Ovary (tissue), 9 donors: Measurements from ENCODE around the gene STAT5A. TPM values are rescaled to one million over a fixed set of nuclear protein-coding genes. Genes with fewer than 3 reads are reported as not detected.
"Not testable (repeated sequence)": the region's sequence is repeated elsewhere in the genome, so short reads cannot be mapped to it uniquely, and the experiment has no call there.

ENCODE experiments used
- DNase-seq, 5 donors: peaks; one replicate each; pipeline ENCODE4 v3.0.0-alpha.2; 2019 to 2020
- H3K27ac ChIP-seq, 2 donors: fragments of 200-600 bp; one replicate each; pipeline versions ENCODE4 v1.5.1 to v1.8.0; 2019 to 2022
- H3K27me3 ChIP-seq: fragments of 200-600 bp; one replicate; pipeline ENCODE4 v1.8.0; 2022
- H3K36me3 ChIP-seq: fragments of 200-600 bp; sonication (generic); one replicate; pipeline ENCODE4 v1.5.1; 2019
- H3K4me1 ChIP-seq: one replicate; pipeline ENCODE4 v1.8.1; 2013; ENCODE audit warnings: mild to moderate bottlenecking, moderate library complexity; ENCODE audit not compliant: insufficient read depth
- H3K4me3 ChIP-seq: fragments of 200-600 bp; sonication (generic); one replicate; pipeline ENCODE4 v1.5.1; 2017
- H3K9me3 ChIP-seq, 2 donors: fragments of 200-600 bp in 1 of 2; sonication (generic) in 1 of 2; one replicate each; pipeline versions ENCODE4 v1.5.1 to v1.8.1; 2013 to 2019; ENCODE audit warnings: mild to moderate bottlenecking in 1 of 2, moderate library complexity in 1 of 2
- EP300 ChIP-seq: sonication (generic); formaldehyde crosslinking; IDR thresholded peaks from one replicate; pipeline ENCODE4 v1.6.1; 2017; ENCODE audit warnings: antibody characterized with exemption
- POLR2A ChIP-seq: fragments of 450-650 bp; IDR thresholded peaks from one replicate; pipeline ENCODE4 v1.6.1; 2017; ENCODE audit warnings: antibody characterized with exemption, mild to moderate bottlenecking, moderate library complexity
- WGBS, 3 donors: extraction: QIAGEN DNeasy Blood & Tissue Kit in 1 of 3; methylation state at CpG; one replicate each; pipeline versions ENCODE4 v1.1.5 to v1.1.7; 2013 to 2017; 5-methylcytosine and 5-hydroxymethylcytosine counted together
- intact Hi-C, 4 donors: fragments of 100-400 bp; cut with DNase I; formaldehyde crosslinking; loops; one replicate each; pipeline versions ENCODE4 v1.11.0 to v1.15.1; 2022 to 2023
- polyA plus RNA-seq, 2 donors: library from polyadenylated mRNA; stranded (reverse); fragments of 200-250 nt in 1 of 2; fragments of 350-450 nt in 1 of 2; fragmentation: Illumina TruSeq in 1 of 2; extraction: RNeasy Lipid Tissue Mini Kit (QIAGEN cat#74804) in 1 of 2; gene quantifications; one replicate each; pipeline ENCODE4 v1.2.3, GENCODE V29; 2013 to 2014
- total RNA-seq, 7 donors: library from RNA; depleted of rRNA in 2 of 7; stranded (reverse); fragments of >200 nt in 2 of 7; fragmentation: NEBNext Ultra II Directional in 3 of 7; extraction: Animal tissue kit (Norgen Biotek cat#: 25700) in 3 of 7; gene quantifications; one replicate each; pipeline versions ENCODE4 v1.1.0 to v1.2.4, GENCODE V29; 2016 to 2023
- TF ChIP-seq, protein P1 (sequence below), 3 donors: fragments of 450-650 bp in 2 of 3; fragments of 200-600 bp in 1 of 3; IDR thresholded peaks; one replicate each; pipeline versions ENCODE4 v1.5.1 to v1.8.0; 2016 to 2022; ENCODE audit warnings: antibody characterized with exemption in 3 of 3, mild to moderate bottlenecking in 1 of 3
- donor health status: DM: no; HTN: no; CAD: no; lungs with moderate emphysema.
- donor health status: DM: no; HTN: no; CAD: no.
- donor health status: Bipolar disorder and iron deficiency.
- donor health status: DM: yes; HTN: yes; CAD: no.
- donor health status: DM: no; HTN: no; CAD: no.
- donor health status: DM: yes; HTN: yes; CAD: no.

The STAT5A gene
- total and polyA plus RNA-seq, 9 donors, result 19.5 to 82.8 (median 51.4) TPM

DNA sequence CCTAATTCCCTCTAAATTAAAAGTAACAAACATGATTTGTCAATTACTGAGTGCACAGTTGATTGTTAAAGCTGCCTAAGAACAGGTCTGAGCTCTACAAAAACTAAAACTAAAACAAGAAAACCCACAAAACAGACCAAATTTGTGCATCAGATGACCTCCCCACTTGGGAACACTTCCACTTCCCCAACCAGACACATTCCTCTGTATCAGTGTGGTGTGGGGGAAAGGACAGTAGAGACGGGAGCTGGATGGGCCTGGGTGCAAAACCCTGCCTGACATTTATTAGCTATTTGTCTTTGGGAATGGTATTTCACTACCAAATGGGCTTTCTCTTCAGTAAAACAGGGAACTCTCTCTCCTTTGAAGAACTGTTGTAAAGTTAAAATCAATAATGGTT is 70.1 kb downstream of the STAT5A start:
- WGBS, 3 donors, result 53 to 68% (median 57%) methylated on average over 1 of the region's 1 CpG
- no peak for DNase-seq
- no peaks in the 10 kb centered on the region for H3K27me3 ChIP-seq
- H3K4me1 ChIP-seq, result peaks cover 14% of the 10 kb centered on the region
- intact Hi-C loops, result no loop called here
- TF ChIP-seq POLR2A, result no peak
- TF ChIP-seq, protein P1, sequence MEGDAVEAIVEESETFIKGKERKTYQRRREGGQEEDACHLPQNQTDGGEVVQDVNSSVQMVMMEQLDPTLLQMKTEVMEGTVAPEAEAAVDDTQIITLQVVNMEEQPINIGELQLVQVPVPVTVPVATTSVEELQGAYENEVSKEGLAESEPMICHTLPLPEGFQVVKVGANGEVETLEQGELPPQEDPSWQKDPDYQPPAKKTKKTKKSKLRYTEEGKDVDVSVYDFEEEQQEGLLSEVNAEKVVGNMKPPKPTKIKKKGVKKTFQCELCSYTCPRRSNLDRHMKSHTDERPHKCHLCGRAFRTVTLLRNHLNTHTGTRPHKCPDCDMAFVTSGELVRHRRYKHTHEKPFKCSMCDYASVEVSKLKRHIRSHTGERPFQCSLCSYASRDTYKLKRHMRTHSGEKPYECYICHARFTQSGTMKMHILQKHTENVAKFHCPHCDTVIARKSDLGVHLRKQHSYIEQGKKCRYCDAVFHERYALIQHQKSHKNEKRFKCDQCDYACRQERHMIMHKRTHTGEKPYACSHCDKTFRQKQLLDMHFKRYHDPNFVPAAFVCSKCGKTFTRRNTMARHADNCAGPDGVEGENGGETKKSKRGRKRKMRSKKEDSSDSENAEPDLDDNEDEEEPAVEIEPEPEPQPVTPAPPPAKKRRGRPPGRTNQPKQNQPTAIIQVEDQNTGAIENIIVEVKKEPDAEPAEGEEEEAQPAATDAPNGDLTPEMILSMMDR (IDR thresholded peaks at IDR 0.05), result no peak
- no peak for TF ChIP-seq EP300
- no peak overlapping the region for H3K4me3 ChIP-seq
- H3K27ac ChIP-seq, result no peak overlapping the region
- H3K36me3 ChIP-seq, result no peaks in the 10 kb centered on the region
- no peaks in the 10 kb centered on the region for H3K9me3 ChIP-seq

DNA sequence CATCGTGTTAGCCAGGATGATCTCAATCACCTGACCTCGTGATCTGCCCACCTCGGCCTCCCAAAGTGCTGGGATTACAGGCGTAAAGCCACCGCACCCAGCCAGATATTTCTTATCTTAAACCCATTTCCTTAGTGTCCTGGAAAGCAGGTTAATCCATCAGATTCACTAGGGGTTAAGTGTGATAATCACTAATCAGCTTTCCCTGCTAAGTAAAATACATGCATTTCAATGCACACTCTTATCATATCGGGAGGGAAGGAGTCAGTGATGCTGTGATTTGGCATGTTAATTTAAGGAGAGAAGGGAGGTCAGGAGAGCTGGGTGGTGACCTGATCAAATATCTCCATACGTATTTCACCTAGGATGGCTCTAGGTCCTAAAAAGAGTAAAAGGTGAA is 70.8 kb downstream of the STAT5A start:
- H3K27me3 ChIP-seq, result no peaks in the 10 kb centered on the region
- no peak overlapping the region for H3K4me3 ChIP-seq
- intact Hi-C loops, result no loop called here
- no peaks in the 10 kb centered on the region for H3K9me3 ChIP-seq
- DNase-seq, result no peak
- TF ChIP-seq EP300 (no peak), POLR2A (no peak)
- TF ChIP-seq, protein P1 (IDR thresholded peaks at IDR 0.05), result no peak
- H3K4me1 ChIP-seq, result peaks cover 14% of the 10 kb centered on the region
- H3K27ac ChIP-seq, result no peak overlapping the region
- WGBS, 3 donors, result 86 to 90% (median 88%) methylated on average over 7 of the region's 7 CpGs
- no peaks in the 10 kb centered on the region for H3K36me3 ChIP-seq

DNA sequence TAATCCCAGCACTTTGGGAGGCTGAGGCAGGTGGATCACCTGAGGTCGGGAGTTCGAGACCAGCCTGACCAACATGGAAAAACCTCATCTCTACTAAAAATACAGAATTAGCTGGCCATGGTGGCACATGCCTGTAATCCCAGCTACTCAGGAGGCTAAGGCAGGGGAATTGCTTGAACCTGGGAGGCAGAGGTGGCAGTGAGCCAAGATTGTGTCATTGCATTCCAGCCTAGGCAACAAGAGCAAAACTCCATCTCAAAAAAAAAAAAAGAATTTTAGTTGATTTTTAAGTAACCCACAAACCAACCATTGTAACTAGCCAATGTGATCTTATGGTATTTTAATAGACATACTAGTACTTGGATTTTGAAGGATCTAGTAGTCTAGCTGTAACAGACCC is 72.1 kb downstream of the STAT5A start:
- H3K27me3 ChIP-seq, H3K27ac ChIP-seq: not testable (repeated sequence)
- DNase-seq, result peak in 1 of 5 donors; percentile 45

More for the DNA sequence above, 72.1 kb downstream of the STAT5A start:
- H3K36me3 ChIP-seq, H3K4me3 ChIP-seq, intact Hi-C loops, H3K9me3 ChIP-seq: not testable (repeated sequence)
- peaks cover 18% of the 10 kb centered on the region for H3K4me1 ChIP-seq
- 93 to 96% (median 94%) methylated on average over 2 of the region's 2 CpGs for WGBS, 3 donors

Other genes starting within 250 kb of the STAT5A start
- gene C17orf113, start 237.9 kb upstream of the STAT5A start, total RNA-seq, result 1 to 10 TPM; 1.7 to 3.9 (median 2.5) TPM
- 1 to 10 TPM in 1 of 2 donors, under 1 TPM in 1; 0.67 to 2.5 TPM for gene C17orf113, start 237.9 kb upstream of the STAT5A start, polyA plus RNA-seq
- 1 to 10 TPM in 6 of 7 donors, under 1 TPM in 1; 0.36 to 2.0 (median 1.5) TPM for gene ZNF385C, start 190.0 kb upstream of the STAT5A start, total RNA-seq
- gene ZNF385C, start 190.0 kb upstream of the STAT5A start, polyA plus RNA-seq, result 1 to 10 TPM; 1.8 to 3.0 TPM
- gene DHX58, start 175.8 kb upstream of the STAT5A start, total RNA-seq, result 10 to 100 TPM in 6 of 7 donors, 1 to 10 TPM in 1; 8.6 to 24.6 (median 19.3) TPM
- gene DHX58, start 175.8 kb upstream of the STAT5A start, polyA plus RNA-seq, result 10 to 100 TPM; 10.3 to 22.2 TPM
- 10 to 100 TPM; 38.6 to 66.4 (median 57.9) TPM for gene KAT2A, start 167.1 kb upstream of the STAT5A start, total RNA-seq
- gene KAT2A, start 167.1 kb upstream of the STAT5A start, polyA plus RNA-seq, result 10 to 100 TPM; 27.1 to 77.5 TPM
- under 1 TPM; 0.15 to 0.95 (median 0.48) TPM for gene HSPB9, start 165.7 kb upstream of the STAT5A start, total RNA-seq
- under 1 TPM in 1 of 2 donors, not detected in 1; 0.46 TPM for gene HSPB9, start 165.7 kb upstream of the STAT5A start, polyA plus RNA-seq
- gene RAB5C, start 133.5 kb upstream of the STAT5A start, total RNA-seq, result 100 to 1,000 TPM in 2 of 7 donors, 10 to 100 TPM in 5; 53.8 to 114 (median 94.3) TPM
- gene RAB5C, start 133.5 kb upstream of the STAT5A start, polyA plus RNA-seq, result 100 to 1,000 TPM; 124 to 130 TPM
- under 1 TPM in 4 of 7 donors, not detected in 3; 0.08 to 0.40 (median 0.15) TPM for gene KCNH4, start 107.4 kb upstream of the STAT5A start, total RNA-seq
- gene KCNH4, start 107.4 kb upstream of the STAT5A start, polyA plus RNA-seq, result under 1 TPM in 1 of 2 donors, not detected in 1; 0.07 TPM
- gene HCRT, start 103.0 kb upstream of the STAT5A start, total RNA-seq, result not detected
- not detected for gene HCRT, start 103.0 kb upstream of the STAT5A start, polyA plus RNA-seq
- gene GHDC, start 94.0 kb upstream of the STAT5A start, total RNA-seq, result 10 to 100 TPM; 19.5 to 40.1 (median 31.0) TPM
- gene GHDC, start 94.0 kb upstream of the STAT5A start, polyA plus RNA-seq, result 10 to 100 TPM in 1 of 2 donors, 1 to 10 TPM in 1; 9.2 to 30.4 TPM
- gene STAT5B, start 12.1 kb upstream of the STAT5A start, total RNA-seq, result 100 to 1,000 TPM in 4 of 7 donors, 10 to 100 TPM in 3; 66.7 to 176 (median 128) TPM
- gene STAT5B, start 12.1 kb upstream of the STAT5A start, polyA plus RNA-seq, result 100 to 1,000 TPM in 1 of 2 donors, 10 to 100 TPM in 1; 66.1 to 108 TPM
- 100 to 1,000 TPM; 118 to 301 (median 207) TPM for gene STAT3, start 99.9 kb downstream of the STAT5A start, total RNA-seq
- gene STAT3, start 99.9 kb downstream of the STAT5A start, polyA plus RNA-seq, result 100 to 1,000 TPM in 1 of 2 donors, 10 to 100 TPM in 1; 58.3 to 129 TPM
- gene CAVIN1, start 134.8 kb downstream of the STAT5A start, total RNA-seq, result 100 to 1,000 TPM; 122 to 407 (median 281) TPM
- 100 to 1,000 TPM; 226 to 253 TPM for gene CAVIN1, start 134.8 kb downstream of the STAT5A start, polyA plus RNA-seq
- gene ATP6V0A1, start 170.4 kb downstream of the STAT5A start, total RNA-seq, result 10 to 100 TPM; 47.6 to 94.1 (median 74.1) TPM
- gene ATP6V0A1, start 170.4 kb downstream of the STAT5A start, polyA plus RNA-seq, result 100 to 1,000 TPM in 1 of 2 donors, 10 to 100 TPM in 1; 36.3 to 118 TPM
- gene NAGLU, start 247.7 kb downstream of the STAT5A start, total RNA-seq, result 10 to 100 TPM; 28.5 to 49.6 (median 40.0) TPM
- 10 to 100 TPM in 1 of 2 donors, 1 to 10 TPM in 1; 9.7 to 49.1 TPM for gene NAGLU, start 247.7 kb downstream of the STAT5A start, polyA plus RNA-seq